CD1c-positive myeloid dendritic cell (primary cell): ENCODE data around the gene REN.

Source experiments
- DNase-seq: peaks from one replicate; pipeline ENCODE4 v3.0.0-alpha.2; 2016; ENCODE audit errors: extremely low spot score

REN gene

DNA sequence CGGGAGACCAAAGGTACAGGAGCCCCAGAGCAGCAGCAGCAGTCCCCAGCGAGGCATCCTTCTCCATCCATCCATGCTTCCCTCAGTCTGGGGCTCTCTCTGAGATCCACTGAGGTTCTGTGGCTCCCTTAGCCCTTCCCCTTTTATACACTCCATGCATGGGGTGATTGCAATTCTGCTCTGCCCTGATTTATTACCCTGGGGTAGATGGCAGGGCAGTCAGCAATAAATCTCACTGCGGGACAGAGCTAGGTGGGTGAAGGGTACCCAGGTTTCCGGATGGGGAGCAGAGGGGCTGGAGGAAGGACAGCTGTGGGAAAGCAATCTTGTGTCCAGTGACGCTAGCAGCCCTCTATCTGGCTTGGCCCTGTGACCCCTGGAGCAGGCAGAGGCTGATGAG, at the start of gene REN:
Gene REN, minus strand, starts transcription at position 119 of the 400 bp plus-strand sequence. Its CDS starts 44 bp downstream, at position 75.
- DNase-seq = no peak

DNA sequence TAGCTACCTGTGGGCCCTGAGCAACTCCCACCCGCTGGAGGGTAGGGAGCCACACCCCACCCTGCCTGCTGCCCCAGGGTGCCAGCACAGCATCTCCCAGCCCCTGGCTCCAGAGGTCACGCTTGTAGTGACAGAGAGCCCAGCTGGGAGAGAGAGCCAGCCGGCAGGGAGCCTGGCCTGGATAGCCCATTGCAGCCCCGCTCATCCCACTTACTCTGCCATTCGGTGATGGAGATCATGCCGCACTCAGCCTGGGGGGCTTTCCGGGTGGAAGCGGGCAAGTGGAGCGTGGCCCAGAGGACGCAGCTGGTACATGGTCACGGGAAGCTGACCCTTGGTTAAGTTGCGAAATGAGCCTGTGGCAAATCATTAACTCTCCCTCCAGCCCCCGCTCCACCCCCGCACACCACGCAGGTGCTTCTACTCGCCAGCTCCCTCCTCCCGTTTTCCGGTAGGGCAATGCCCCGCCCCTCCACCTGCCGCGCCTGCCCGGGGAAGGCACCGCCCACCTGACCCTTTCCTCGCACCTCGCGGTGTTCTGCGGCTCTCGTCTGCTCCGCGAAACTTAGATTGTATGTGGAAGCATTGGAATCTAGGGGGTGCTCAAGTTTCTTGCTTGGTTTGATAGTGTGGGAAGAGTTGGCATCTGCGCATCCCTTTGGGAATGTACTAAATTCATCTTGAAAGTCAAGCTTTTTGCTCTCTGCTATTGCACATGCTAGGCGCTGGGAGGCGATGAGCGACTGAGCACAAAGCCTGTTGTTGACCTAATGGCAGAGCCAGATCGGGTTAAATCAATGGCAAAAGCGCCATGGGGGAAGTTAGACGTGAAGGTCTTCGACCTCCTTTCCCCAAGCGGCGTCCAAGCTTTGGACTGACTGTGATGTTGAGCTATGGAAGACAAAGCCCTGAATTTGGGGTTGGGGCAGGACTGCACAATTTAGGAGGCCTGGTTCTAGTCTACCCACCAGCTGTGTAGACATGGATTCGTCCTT, 47.8 kb upstream of the REN start, which contains the start of gene GOLT1A:
Gene GOLT1A, minus strand, starts transcription at position 321 of the 995 bp plus-strand sequence. Its CDS starts 82 bp downstream, at position 239.
- peak; percentile 58 for DNase-seq

DNA sequence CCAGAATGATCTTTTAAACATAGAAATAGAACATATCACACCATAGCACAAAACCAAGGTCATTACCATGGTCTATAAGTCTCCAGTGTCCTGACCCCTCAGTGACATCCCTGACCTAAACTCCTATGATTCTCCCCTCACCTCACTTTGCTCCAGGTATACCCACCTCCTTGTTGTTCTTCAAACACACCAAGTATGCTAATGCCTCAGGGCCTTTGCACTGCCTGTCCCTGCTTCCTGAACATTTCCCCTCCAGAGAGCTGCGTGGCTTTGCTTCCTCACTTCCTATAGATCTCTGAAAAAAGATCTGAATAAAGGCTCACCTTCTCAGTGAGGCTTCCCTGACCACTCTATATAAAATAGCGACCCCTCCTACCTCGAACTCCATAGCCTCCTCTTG, 46.6 kb upstream of the REN start:
- no peak for DNase-seq

DNA sequence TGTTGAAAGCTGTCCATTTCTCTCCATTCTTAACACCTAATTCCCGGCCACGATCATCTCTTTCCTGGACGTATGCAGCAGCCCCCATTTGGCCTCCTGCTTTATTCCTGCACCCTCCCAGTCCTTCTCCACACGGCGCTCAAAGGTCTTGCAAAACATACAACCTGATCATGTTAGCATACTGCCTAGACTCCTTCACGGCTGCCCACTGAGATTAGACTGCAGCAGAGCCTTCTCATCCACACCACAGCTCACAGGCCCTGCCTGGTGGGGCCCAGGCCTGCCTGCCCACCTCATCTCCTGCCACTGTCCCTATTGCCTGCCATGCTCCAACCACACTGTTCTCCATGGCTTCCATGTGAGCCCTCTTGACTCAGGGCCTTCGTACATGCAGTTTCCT, 44.9 kb upstream of the REN start:
- DNase-seq = no peak

DNA sequence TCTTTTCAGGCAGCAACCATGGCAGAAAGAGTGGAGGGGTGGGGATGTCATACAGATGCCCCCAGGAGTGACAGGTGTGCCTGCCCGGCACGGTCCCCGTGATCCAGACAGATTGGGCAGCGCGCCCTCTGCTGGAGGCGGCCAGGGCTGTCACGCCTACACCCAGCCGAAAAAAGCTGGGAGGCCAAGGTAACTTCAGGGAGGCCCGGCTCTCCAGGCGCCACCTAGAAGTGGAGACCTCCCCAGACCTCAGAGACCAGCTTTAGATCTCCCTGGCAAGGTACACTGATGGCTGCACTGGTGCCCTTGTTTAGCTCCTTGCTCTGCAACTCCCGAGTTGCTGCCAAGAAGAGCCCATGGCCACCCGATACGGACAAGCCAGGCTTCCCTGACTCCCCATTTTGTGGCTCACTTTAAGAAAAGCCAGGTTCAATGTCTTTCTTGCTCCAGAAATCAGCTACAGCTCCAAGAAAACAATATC, 41.0 kb upstream of the REN start:
- peak; percentile 69 for DNase-seq

DNA sequence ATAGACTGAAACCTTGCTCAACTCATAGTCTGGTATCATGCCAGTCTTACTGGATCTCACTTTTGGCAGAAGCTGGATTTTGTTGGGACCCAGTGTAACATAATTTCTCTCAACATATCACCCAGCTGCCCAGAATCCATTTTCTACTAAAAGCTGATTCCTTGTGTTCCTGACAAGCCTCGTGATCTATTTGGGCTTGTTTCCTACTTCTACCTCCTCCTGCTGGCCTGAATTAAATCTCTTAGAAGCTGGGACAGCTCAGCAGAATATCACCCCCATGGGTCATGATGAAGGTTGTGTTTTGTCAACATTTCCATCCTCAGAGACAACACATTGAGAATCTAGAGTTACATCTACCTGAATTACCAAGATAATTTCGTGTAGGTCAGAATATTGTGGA, 40.0 kb upstream of the REN start:
- DNase-seq = no peak

DNA sequence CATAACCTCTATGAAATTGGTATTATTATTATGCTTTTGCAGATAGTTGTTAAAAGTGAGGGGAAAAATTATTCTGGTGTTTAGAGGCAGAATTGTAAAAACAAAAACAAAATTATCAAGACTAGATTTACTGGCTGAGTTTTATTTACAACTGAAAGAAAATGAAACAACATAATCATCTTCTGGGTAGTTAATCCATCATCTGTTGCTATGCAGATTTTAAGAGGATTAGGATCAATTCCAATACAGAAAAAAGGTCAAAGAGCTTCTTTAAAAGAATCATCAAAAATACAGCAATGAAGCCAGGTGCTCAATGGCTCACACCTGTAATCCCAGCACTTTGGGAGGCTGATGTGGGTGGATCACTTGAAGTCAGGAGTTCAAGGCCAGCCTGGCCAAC, 39.3 kb upstream of the REN start:
- no peak for DNase-seq

DNA sequence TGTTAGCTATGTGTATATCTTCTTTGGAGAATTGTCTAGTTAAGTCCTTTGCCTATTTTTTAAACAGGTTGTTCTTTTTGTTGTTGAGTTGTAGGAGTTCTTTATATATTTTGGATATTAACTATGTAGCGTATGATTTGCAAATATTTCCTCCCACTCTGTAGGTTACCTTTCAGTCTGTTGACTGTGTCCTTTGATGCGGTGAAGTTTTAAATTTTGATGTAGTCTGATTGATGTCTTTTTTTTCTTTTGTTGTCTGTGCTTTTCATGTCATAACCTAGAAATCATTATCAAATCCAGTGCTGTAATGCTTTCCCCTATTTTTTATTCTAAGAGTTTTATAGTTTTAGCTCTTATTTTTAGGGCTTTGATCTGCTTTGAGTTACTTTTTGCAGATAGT, 38.8 kb upstream of the REN start:
- DNase-seq = no peak

DNA sequence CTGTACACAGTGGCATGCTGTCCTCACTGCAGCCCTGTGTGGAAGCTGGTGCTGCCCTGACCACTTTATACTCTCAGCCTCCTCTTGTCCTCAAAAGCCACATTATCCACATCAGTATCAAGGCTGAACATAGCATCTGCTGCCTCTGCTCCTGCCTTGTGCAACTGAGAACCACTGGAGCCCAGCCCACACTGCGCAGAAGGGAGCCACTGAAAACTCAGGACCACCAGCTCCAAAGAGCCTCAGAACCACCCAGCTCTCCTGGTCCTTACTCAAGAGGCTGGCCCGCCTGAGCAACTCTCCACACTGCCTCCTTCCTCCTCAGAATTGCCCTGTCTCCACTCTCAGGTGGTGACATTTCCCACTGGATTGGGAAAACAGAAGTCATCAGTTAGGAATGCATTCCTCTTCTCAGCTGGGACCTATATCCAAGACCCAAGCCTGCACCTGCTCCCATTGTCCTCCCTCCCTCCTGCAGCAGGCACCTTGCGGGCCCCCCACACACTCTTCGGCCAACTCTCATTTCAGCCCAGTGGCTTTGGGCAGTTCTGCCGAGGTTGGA, 37.1 kb upstream of the REN start:
- no peak for DNase-seq

DNA sequence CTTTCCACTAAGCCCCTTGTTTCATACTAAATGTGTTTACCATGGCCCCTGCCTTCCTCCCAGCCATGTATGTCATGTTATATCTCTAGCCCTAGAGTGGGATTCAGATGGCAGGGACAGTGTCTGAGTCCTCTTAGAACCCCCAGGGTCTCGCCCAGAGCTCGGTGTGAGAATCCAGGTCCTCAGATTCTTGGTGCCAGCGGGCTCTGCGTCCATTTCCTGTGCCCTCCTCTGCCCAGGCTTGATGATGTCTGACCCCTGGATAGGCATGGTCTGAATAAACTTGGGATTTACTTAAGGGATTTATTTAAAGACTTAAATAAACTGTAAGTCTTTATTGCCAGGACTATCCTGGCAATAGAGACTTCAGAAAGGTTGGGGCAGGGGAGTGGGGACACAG, 36.3 kb upstream of the REN start:
- DNase-seq = no peak

DNA sequence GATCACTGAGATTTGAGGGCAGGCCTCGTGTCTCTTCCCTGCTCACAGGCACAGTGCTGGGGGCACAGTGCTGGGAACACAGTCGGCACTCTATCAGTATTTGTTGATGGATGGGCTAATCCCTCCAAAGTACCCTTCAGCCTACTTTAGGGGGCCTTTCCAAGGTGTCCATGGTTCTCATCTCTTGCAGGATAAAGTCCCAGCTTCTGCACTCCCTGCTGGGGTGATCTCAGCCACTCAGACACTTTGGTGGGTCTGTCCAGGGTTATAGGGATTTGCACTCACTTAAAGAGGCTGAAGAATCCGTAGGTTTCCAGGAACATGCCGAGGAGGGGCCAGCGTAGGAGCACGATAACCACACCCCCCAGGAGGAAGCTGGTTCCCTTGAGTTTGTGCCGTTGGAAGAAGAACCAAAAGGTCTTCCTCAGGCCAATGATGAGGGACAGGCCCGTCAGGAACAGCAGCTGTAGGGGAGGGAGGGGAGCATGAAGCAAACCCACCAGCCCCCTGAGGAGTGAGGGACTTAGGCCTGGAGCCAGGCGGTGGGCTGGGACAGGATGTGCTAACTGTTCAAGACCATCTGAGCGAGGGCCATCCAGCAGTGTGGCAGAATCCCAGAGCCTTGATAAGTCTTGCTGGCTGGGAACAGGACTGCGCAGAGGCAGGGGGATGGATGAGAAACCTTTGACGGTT, 35.4 kb upstream of the REN start:
- DNase-seq = no peak

DNA sequence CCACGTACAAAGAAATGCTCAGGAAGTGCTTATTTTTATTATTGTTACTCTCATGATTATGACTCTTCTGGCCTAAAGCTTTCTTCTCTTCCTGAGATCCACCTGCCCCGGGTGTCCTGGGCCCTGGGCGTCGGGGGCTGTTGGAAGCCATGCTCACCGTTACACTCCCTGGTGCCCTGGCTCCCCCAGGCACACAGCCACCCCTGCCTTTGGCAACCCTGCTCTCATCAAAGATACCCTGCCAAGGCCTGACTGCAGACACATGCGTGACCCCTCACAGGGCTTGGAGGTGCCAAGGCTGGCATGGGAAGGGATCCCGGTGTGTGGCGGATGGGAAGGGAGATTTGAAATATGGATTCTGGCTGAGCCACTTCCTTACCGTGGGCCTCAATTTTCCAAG, 33.4 kb upstream of the REN start:
- no peak for DNase-seq

DNA sequence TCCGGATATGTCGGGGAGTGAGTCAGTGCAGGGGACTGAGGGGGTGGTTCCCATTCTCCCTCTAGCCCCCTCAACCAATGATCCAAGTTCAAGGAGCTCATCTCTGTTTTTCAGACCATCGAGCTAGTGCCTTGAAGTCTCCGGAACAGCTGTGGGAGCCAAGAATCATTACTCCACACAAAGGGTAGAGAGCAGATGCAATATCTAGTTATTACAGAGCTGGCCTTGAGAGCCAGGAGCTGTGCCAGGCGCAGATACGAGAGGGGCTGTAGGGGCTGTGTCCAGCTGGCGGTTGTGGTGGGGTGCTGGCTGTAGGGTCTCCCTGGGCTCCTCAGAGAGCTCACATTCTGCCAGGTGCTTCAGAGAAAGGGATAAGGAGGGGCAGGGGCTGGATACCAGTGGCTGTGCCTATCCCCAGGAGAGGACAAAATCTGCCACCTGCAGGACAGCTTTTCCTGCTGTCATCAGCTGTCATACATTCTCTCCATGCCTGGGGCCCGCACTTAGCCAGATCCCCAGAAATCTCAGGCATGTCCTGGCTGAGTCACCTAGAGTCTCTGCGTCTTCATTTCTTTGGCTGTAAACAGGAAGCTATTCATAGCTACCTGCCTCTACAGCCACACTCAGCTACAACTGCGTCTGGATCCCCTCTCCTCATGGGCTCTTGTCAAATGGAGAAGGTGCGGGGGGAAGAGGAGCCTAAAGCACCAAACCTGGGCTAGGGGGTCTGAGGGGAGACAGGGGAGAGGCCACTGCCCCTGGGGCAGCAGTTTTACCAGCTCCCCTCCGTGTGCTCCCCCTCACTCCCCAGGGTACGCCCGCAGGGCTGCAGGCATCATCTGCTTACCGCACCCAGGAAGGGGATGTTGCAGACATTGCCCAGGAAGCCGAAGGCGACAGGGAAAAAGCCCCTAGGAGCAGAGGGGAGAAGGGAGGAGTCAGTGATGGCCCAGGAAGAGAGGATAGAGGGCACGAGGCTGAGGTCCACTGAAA, 32.5 kb upstream of the REN start:
- DNase-seq = no peak

DNA sequence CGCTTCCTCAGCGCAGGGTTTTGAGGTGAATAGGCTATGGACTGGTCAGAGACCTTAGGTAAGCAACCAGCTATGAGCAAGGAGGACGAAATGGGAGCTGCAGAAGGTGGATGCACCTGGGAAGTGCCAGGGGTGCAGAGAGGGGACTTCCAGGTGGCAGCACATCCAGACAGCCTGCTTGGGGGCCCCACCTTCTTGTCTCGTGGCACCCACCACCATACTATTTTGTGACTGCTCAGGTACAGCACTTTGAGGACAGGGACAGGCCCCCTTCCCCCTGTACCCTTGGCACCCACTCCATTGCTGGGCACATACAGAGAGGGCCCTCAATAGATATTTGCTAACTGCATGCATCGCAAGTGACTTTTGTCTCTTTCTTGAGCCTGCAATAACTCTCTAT, 30.9 kb upstream of the REN start:
- DNase-seq = no peak

DNA sequence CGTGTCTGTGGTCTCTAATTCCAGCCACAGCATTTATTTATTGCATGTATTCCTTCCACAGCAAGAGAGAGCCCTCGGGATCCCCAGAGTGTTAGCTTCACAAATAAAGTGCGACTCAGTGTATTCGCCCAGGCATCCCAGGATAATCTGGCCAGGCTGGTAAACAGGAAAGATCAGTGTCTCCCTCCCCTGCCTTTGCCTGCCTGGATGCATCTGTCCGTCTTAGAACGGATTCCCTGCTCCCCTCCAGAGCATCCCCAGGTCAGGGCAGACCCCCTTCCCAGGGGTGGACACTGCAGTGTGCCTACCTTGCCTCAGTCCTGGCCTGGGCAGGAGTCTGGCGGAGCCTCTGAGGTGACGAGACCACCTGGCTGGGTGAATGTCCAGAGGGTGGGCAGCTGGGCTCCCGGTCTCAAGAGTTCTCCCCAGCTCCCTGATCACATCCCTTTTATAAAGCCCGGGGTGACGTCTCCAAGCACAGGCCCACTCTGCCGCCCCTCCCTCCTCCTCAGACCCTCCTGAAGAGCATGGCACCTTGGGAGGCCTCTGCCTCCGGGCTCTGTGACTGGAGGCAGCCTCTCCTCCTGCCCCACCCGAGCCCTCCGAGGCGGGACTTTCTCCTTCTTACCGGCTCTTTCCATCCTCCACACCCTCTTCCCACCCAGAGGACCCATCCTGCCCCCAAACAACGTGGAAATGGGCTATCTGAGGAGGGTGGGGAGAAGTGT, 30.1 kb upstream of the REN start, which contains the start of gene KISS1:
Gene KISS1, minus strand, starts transcription at position 424 of the 728 bp plus-strand sequence. CDS start 3,615 bp downstream, outside the sequence.
- no peak for DNase-seq

DNA sequence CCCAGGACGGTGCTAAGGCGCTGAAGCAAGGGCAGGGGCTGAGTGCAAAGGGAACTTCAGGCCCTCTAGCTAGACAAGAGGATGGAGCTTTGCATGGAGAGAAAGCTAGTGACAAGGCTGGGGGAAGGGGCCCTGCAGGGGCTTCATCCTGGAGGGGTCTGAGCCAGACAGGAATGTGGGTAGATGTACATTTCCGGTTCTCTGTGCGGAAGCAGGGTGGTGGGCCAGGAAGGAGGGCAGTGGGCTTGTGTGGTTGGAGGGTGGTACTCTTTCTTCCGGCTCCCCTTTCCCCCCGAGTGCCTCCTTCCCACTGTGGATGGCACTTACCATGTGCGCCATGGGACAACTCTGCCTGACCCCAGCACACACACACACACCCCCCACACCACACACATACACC, 28.6 kb upstream of the REN start:
- no peak for DNase-seq

DNA sequence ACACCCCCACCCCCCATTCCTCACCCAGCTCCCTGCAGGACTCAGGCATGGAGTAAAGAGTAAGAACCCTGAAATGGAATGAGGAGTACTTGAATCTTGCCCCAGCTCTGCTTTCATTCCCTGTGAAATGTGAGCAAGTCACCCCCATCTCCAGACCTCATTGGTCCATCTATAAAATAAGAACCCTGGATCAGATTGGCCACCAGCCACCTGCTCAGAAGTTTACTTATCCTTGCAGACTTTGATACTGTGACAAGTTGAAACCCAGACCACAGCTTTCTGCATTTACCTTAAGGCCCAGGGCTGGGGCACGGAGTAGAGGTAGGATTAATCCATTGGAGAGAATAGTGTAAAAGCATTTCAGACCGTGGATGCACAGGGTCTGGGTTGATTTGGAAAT, 27.9 kb upstream of the REN start:
- no peak for DNase-seq

DNA sequence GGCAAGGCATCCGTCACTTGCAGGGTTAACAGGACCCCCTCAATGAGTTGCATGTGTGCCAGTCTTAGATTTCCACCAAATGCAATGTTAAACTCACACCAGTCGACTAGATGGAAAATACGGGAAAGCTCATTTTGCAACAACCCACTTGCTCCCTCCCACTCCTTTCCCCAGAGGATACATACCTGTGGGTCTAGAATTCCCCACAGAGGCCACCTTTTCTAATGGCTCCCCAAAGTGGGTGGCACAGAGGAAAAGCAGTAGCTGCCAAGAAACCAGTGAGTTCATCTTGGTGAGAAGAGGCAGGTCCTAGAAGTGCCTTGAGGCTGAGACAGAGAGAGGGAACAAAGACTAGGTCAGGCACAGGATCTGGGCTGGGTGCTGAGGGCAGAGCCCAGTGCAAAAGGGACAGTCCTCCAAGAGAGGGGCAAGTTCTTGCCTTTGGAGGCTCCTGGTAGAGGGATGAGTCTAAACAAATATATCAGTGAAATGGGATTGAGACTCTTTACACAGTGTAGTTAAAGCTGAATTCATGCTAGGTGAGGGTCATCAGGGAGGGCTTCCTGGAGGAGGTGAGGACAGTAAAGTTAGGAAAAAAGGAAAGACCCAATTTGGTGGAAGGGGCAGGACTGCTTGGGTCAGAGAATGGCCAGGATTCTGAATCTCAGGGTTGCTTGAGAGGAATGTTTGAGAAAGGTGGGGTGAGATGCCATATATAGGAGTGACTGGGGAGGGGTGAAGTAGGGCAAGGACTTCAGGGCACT, 26.6 kb upstream of the REN start:
- no peak for DNase-seq

DNA sequence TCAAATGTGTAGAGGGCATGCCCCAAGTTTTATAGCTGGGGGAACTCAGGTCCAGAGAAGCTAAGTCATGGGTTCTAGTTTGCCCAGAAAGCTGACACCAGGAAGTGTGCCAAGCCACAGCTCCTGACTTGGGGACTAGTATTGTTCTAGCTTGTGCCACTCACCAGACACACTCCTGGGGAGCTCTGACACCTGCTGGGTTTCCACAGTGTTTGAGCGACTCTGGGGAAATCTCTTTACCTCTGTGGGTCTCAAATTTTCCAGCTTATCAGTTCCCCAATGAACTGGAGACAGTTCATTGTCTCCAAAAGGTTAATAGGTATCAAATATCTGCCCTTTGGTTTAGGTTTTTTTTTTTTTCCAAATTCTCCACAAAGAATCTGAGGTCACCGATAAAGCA, 25.9 kb upstream of the REN start:
- no peak for DNase-seq

DNA sequence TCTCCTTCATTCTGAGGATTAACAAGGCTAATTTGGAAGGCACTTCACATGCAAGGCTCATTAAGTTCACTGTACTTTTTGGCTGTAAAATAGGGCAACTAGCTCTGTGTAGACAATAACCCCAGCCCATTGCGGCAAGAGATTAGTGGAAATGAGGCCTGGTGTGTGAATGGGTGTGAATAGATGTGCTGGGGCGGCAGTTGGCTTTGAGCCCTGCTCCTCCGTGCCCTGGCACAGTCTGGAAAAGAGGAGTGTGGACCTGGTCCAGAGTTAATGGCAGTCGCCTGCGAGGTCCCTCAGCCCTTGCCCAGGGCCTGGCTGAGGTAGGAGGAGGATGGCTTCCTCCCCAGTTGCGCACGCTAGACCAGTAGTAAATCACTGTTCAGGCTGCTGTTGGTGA, 25.3 kb upstream of the REN start:
- DNase-seq = no peak
